Prostate gland (tissue), 2 donors: ENCODE results near the gene PDE9A. TPM values are rescaled to one million over a fixed set of nuclear protein-coding genes. Genes with fewer than 3 reads are reported as not detected.

Source experiments
- DNase-seq: peaks from one replicate; pipeline ENCODE4 v3.0.0-alpha.2; 2019; ENCODE audit warnings: low spot score
- H3K27ac ChIP-seq, 2 donors: fragments of 200-600 bp; sonication (generic); 2 replicates each; pipeline ENCODE4 v1.5.1; 2017 to 2019
- H3K27me3 ChIP-seq: fragments of 200-600 bp; sonication (generic); replicated peaks from 2 replicates; pipeline ENCODE4 v1.5.1; 2019; ENCODE audit not compliant: insufficient read depth
- H3K36me3 ChIP-seq, 2 donors: fragments of 200-600 bp; sonication (generic); 1 replicate in 1 of 2; 2 replicates in 1 of 2; pipeline versions ENCODE4 v1.5.1 to v1.8.1; 2017 to 2019
- H3K4me1 ChIP-seq: fragments of 200-600 bp; sonication (generic); replicated peaks from 2 replicates; pipeline ENCODE4 v1.5.1; 2019
- H3K4me3 ChIP-seq, 2 donors: fragments of 200-600 bp; sonication (generic); 2 replicates each; pipeline ENCODE4 v1.5.1; 2017 to 2019
- H3K9me3 ChIP-seq: fragments of 200-600 bp; sonication (generic); 2 replicates; pipeline ENCODE4 v1.5.1; 2017
- CTCF ChIP-seq, 4 experiments: fragments of 200-600 bp in 2 of 4; fragments of 450-650 bp in 2 of 4; sonication (generic) in 2 of 4; IDR thresholded peaks; 1 replicate in 3 of 4; 2 replicates in 1 of 4; pipeline ENCODE4 v1.5.1; 2016 to 2019; ENCODE audit warnings: antibody characterized with exemption in 4 of 4, mild to moderate bottlenecking in 2 of 4, moderate library complexity in 2 of 4
- POLR2A ChIP-seq: fragments of 450-650 bp; IDR thresholded peaks from one replicate; pipeline ENCODE4 v1.6.1; 2016; ENCODE audit warnings: antibody characterized with exemption, mild to moderate bottlenecking
- POLR2AphosphoS5 ChIP-seq: sonication (generic); formaldehyde crosslinking; IDR thresholded peaks from one replicate; pipeline ENCODE4 v1.6.1; 2017; ENCODE audit warnings: antibody characterized with exemption
- WGBS: methylation state at CpG from one replicate; pipeline ENCODE4 v1.1.5; 2018; 5-methylcytosine and 5-hydroxymethylcytosine counted together
- intact Hi-C: fragments of 100-400 bp; cut with DNase I; formaldehyde crosslinking; loops from one replicate; pipeline ENCODE4 v1.14.2; 2022
- total RNA-seq, 2 donors: library from RNA; depleted of rRNA; stranded (reverse); fragments of >200 nt; gene quantifications; one replicate each; pipeline ENCODE4 v1.1.0, GENCODE V29; 2016

PDE9A gene
- total RNA-seq, 2 donors from 2014 or later = 80.0 to 93.6 TPM

GRCh38 chr21:42641311-42642218 is 11.9 kb upstream of the PDE9A start:
- H3K4me1 ChIP-seq = no peaks in the 10 kb centered on the region
- no peak overlapping the region for H3K27ac ChIP-seq
- no peaks in the 10 kb centered on the region for H3K27me3 ChIP-seq
- no peak for DNase-seq
- WGBS = 55% methylated on average over 24 of the region's 24 CpGs
- TF ChIP-seq POLR2A = no peak
- no peak for TF ChIP-seq CTCF (IDR thresholded peaks at IDR 0.05)
- TF ChIP-seq POLR2AphosphoS5 = no peak
- no peaks in the 10 kb centered on the region for H3K9me3 ChIP-seq
- no peak overlapping the region for H3K4me3 ChIP-seq
- H3K36me3 ChIP-seq = no peaks in the 10 kb centered on the region
- intact Hi-C loops = no loop called here

- no peaks in the 10 kb centered on the region for H3K4me1 ChIP-seq
- no peaks in the 10 kb centered on the region for H3K36me3 ChIP-seq
- no peak for TF ChIP-seq POLR2A
- no peak for TF ChIP-seq CTCF (IDR thresholded peaks at IDR 0.05)
- TF ChIP-seq POLR2AphosphoS5 = no peak
- H3K4me3 ChIP-seq = no peak overlapping the region
- no peak for DNase-seq
- H3K27me3 ChIP-seq = no peaks in the 10 kb centered on the region
- H3K27ac ChIP-seq = no peak overlapping the region
- H3K9me3 ChIP-seq = no peaks in the 10 kb centered on the region
- 68% methylated on average over 8 of the region's 8 CpGs for WGBS
- intact Hi-C loops = no loop called here
Measured at GRCh38 chr21:42642219-42642745, 11.1 kb upstream of the PDE9A start.

- no peaks in the 10 kb centered on the region for H3K36me3 ChIP-seq
- no peaks in the 10 kb centered on the region for H3K27me3 ChIP-seq
- no peaks in the 10 kb centered on the region for H3K4me1 ChIP-seq
- 81% methylated on average over 20 of the region's 21 CpGs for WGBS
- TF ChIP-seq POLR2AphosphoS5 (no peak), CTCF (IDR thresholded peaks at IDR 0.05) (no peak), POLR2A (no peak)
- DNase-seq = no peak
- H3K27ac ChIP-seq = no peak overlapping the region
- H3K4me3 ChIP-seq = no peak overlapping the region
- H3K9me3 ChIP-seq = no peaks in the 10 kb centered on the region
- intact Hi-C loops = no loop called here
Measured at GRCh38 chr21:42644223-42645208, 8.9 kb upstream of the PDE9A start.

- intact Hi-C loops = no loop called here
- WGBS = 91% methylated on average over 28 of the region's 28 CpGs
- no peaks in the 10 kb centered on the region for H3K36me3 ChIP-seq
- no peaks in the 10 kb centered on the region for H3K4me1 ChIP-seq
- TF ChIP-seq POLR2AphosphoS5 = no peak
- TF ChIP-seq POLR2A = no peak
- no peaks in the 10 kb centered on the region for H3K9me3 ChIP-seq
- no peak overlapping the region for H3K27ac ChIP-seq
- H3K27me3 ChIP-seq = no peaks in the 10 kb centered on the region
- DNase-seq = no peak
- no peak overlapping the region for H3K4me3 ChIP-seq
Measured at GRCh38 chr21:42645211-42646075, 8.0 kb upstream of the PDE9A start.
